Activated CD4-positive, alpha-beta T cell treated with anti-CD3 and anti-CD28 coated beads for 36 hours (primary cell): ENCODE data around the gene FBXO10. TPM values are rescaled to one million over a fixed set of nuclear protein-coding genes. Genes with fewer than 3 reads are reported as not detected.

ENCODE experiments used
- ATAC-seq: fragments of 200-7000 bp; cut with Tn5 transposase; one replicate; pipeline ENCODE4 v1.10.0; 2021; ENCODE audit warnings: mild to moderate bottlenecking, moderate library complexity
- CTCF ChIA-PET: fragments of 350-600 bp; sonication (Branson Sonifier 250); formaldehyde crosslinking; loops from one replicate; lab custom pipeline; 2021; ENCODE audit warnings: antibody characterized with exemption; lab: Charles Lee
- POLR2A ChIA-PET: fragments of 350-600 bp; sonication (Branson Sonifier 250); formaldehyde crosslinking; loops from one replicate; lab custom pipeline; 2021; ENCODE audit warnings: antibody characterized with exemption, inconsistent platforms; lab: Charles Lee
- DNase-seq: peaks from one replicate; pipeline ENCODE4 v3.0.0-alpha.2; 2020
- H3K27ac Mint-ChIP-seq: one replicate; pipeline ENCODE4 v1.8.0; 2021; ENCODE audit warnings: mixed read lengths
- H3K27me3 Mint-ChIP-seq: one replicate; pipeline ENCODE4 v1.8.0; 2021; ENCODE audit warnings: mixed read lengths
- H3K36me3 Mint-ChIP-seq: one replicate; pipeline ENCODE4 v1.8.0; 2021; ENCODE audit warnings: low read depth, mixed read lengths
- H3K4me1 Mint-ChIP-seq: one replicate; pipeline ENCODE4 v1.8.0; 2021; ENCODE audit warnings: mixed read lengths
- H3K4me3 Mint-ChIP-seq: one replicate; pipeline ENCODE4 v1.8.0; 2021; ENCODE audit warnings: mild to moderate bottlenecking, moderate library complexity, mixed read lengths
- H3K9me3 Mint-ChIP-seq: one replicate; pipeline ENCODE4 v1.8.0; 2021; ENCODE audit warnings: low read depth, mixed read lengths
- intact Hi-C, 2 experiments: fragments of 100-400 bp; cut with DNase I in 1 of 2; cut with micrococcal nuclease in 1 of 2; formaldehyde crosslinking; loops; one replicate each; pipeline versions ENCODE4 v1.14.2 to v1.15.1; 2022 to 2024; cut with DNase I, micrococcal nuclease
- total RNA-seq, 2 experiments: library from RNA; stranded (reverse); gene quantifications; one replicate each; pipeline ENCODE4 v1.2.3, GENCODE V29; 2021

Gene FBXO10
- total RNA-seq, 2 experiments from 2014 or later, result 2.6 TPM

DNA sequence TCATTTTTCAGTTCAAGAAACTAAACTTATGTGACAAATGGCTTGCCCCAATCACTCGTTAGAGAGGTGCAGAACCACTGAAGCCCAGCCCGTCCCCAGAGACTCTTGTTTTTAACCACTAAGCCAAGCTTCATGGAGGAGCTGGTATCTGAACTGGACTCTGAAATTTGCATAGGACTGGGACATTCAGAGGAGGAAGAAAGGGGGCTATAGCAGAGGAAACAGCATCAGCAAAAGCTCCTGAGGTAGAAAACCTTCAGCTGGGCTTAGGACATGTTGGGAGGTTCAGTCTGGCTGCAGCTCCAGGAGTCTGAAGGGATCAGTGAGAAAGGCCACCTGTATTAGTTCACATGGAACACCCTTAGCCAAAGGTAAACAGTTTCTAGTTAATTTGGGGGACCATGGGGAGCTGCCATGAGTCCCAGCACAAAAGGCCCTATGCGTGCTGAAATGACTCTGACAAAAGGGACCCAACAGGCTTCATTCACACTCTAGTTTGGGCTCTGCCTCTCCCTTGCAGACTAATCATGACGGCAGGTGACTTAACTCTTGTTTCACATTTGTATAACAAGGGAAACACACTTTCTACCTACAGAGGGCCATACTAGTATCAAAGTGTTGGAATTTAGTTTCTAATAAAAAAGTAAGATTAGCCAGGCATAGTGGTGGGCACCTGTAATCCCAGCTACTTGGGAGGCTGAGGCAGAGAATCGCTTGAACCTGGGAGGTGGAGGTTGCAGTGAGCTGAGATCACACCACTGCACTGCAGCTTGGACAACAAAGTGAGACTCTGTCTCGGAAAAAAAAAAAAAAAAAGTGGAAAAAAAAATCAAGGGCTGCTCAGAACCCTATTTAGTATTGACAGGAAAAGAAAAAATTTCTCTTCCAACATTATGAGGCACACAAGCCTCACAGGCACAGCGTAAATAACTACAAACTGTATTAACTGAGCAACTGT lies 10.2 kb downstream of the FBXO10 start:
- POLR2A ChIA-PET, result interaction anchor here (0.6 kb wide), 1 partner anchor 18 kb away, joined by 8 read pairs; no protein-coding TSS in a partner anchor
- H3K4me3 Mint-ChIP-seq, result no peak overlapping the region
- no peaks in the 10 kb centered on the region for H3K4me1 Mint-ChIP-seq
- no peak for ATAC-seq
- CTCF ChIA-PET, result interaction anchor here (1.0 kb wide), 1 partner anchor 10 kb away, joined by 6 read pairs; the partner anchor contains the start of gene FBXO10
- DNase-seq, result no peak
- no peak overlapping the region for H3K27ac Mint-ChIP-seq
- H3K36me3 Mint-ChIP-seq, result peaks cover 29% of the 10 kb centered on the region
- H3K27me3 Mint-ChIP-seq, result no peaks in the 10 kb centered on the region
- H3K9me3 Mint-ChIP-seq, result peaks cover 9% of the 10 kb centered on the region
- intact Hi-C loops, result loop anchor here in 1 of 2 experiments (2.0 to 10.0 kb wide), 2 partner anchors 21 to 59 kb away; no protein-coding TSS in a partner anchor

DNA sequence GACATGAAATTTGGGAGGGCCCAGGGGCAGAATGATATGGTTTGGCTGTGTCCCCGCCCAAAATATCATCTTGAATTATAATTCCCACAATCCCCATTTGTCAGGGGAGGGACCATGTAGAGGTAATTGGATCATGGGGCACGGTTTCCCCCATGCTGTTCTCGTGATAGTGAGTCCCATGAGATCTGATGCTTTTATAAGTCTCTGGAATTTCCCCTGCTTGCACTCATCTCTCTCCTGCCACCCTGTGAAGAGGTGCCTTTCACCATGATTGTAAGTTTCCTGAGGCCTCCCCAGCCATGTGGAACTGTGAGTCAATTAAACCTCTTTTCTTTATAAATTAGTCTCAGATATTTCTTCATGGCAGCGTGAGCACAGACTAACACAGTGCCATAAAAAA lies 11.3 kb downstream of the FBXO10 start:
- ATAC-seq, result no peak
- H3K36me3 Mint-ChIP-seq, result peaks cover 26% of the 10 kb centered on the region
- no peak overlapping the region for H3K4me3 Mint-ChIP-seq
- ChIA-PET POLR2A (no interaction called here), CTCF (no interaction called here)
- no peaks in the 10 kb centered on the region for H3K27me3 Mint-ChIP-seq
- H3K4me1 Mint-ChIP-seq, result no peaks in the 10 kb centered on the region
- peaks cover 9% of the 10 kb centered on the region for H3K9me3 Mint-ChIP-seq
- intact Hi-C loops, result loop anchor here in 1 of 2 experiments (10.0 kb wide), 1 partner anchor 60 kb away; no protein-coding TSS in a partner anchor
- no peak overlapping the region for H3K27ac Mint-ChIP-seq
- no peak for DNase-seq

DNA sequence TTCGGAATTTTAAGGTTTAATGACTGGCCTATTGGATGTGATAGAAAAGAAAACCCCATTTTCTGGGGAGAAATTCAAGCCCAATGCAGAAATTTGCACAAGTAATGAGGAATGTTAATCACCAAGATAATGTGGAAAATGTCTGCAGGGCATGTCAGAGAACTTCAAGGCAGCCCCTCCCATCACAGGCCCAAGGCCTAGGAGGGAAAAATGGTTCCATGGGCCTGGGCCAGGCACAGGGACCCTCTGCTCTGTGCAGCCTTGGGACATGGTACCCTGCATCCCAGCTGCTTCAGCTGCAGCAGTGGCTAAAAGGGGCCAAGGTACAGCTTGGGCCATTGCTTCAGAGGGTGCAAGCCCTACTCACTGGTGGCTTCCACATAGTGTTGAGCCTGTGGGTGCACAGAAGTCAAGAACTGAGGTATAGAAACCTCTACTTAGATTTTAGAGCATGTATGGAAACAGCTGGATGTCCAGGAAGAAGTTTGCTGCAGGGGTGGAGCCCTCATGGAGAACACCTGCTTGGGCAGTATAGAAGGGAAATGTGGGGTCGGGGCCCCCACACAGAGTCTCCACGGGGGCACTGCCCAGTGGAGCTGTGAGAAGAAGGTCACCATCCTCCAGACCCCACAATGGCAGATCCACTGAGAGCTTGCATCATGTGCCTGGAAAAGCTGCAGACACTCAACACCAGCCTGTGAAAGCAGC lies 12.2 kb downstream of the FBXO10 start:
- H3K4me3 Mint-ChIP-seq, result no peak overlapping the region
- H3K27me3 Mint-ChIP-seq, result no peaks in the 10 kb centered on the region
- H3K4me1 Mint-ChIP-seq, result no peaks in the 10 kb centered on the region
- DNase-seq, result no peak
- intact Hi-C loops, result loop anchor here in 1 of 2 experiments (10.0 kb wide), 1 partner anchor 61 kb away; no protein-coding TSS in a partner anchor
- POLR2A ChIA-PET, result no interaction called here
- CTCF ChIA-PET, result no interaction called here
- no peak for ATAC-seq
- no peak overlapping the region for H3K27ac Mint-ChIP-seq
- peaks cover 9% of the 10 kb centered on the region for H3K9me3 Mint-ChIP-seq
- peaks cover 26% of the 10 kb centered on the region for H3K36me3 Mint-ChIP-seq

DNA sequence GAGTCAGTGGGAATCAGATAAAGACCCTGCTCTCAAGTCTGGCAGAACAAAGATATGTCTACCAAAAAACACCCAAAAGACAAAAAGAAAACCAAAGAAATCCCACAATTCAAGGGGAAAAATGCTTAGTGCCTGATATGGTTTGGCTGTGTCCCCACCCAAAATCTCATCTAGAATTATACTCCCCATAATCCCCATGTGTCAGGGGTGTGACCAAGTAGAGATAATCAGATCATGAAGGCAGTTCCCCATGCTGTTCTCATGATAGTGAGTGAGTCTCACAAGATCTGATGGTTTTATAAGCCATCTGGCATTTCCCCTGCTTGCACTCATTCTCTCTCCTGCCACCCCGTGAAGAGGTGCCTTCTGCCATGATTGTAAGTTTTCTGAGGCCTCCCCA lies 13.4 kb downstream of the FBXO10 start:
- no peak overlapping the region for H3K4me3 Mint-ChIP-seq
- H3K27ac Mint-ChIP-seq, result no peak overlapping the region
- H3K4me1 Mint-ChIP-seq, result no peaks in the 10 kb centered on the region
- DNase-seq (no peak), ATAC-seq (no peak)
- H3K27me3 Mint-ChIP-seq, result no peaks in the 10 kb centered on the region
- CTCF ChIA-PET, result interaction anchor here (0.9 kb wide), 1 partner anchor 100 kb away, joined by 3 read pairs; no protein-coding TSS in a partner anchor
- peaks cover 20% of the 10 kb centered on the region for H3K36me3 Mint-ChIP-seq
- POLR2A ChIA-PET, result no interaction called here
- intact Hi-C loops, result loop anchor here in 1 of 2 experiments (10.0 kb wide), 1 partner anchor 62 kb away; no protein-coding TSS in a partner anchor
- H3K9me3 Mint-ChIP-seq, result peaks cover 9% of the 10 kb centered on the region

DNA sequence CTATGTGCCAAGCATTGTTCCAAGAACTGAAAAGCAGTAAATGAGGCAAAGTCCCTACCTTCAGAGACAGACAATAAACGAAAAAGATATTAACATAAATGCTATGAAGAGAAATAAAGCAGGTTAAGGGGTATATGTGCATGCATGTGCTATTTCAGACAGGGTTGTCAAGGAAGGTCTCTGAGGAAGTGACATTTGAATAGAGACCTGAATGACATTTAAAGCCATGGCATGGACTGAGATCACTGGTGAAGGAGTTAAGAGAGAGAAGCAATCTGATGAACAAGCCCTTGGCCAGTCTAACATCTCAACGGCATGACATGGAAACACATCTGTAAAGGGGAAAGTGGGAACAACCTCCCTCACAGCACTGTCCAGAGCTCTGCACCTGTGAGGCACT lies 14.5 kb downstream of the FBXO10 start:
- ChIA-PET CTCF (interaction anchor here (0.5 kb wide), 1 partner anchor 153 kb away, joined by 3 read pairs; no protein-coding TSS in a partner anchor), POLR2A (no interaction called here)
- no peaks in the 10 kb centered on the region for H3K27me3 Mint-ChIP-seq
- DNase-seq (no peak), ATAC-seq (no peak)
- H3K9me3 Mint-ChIP-seq, result peaks cover 9% of the 10 kb centered on the region
- no peaks in the 10 kb centered on the region for H3K4me1 Mint-ChIP-seq
- H3K36me3 Mint-ChIP-seq, result peaks cover 20% of the 10 kb centered on the region
- intact Hi-C loops, result loop anchor here in 1 of 2 experiments (10.0 kb wide), 1 partner anchor 63 kb away; no protein-coding TSS in a partner anchor
- no peak overlapping the region for H3K4me3 Mint-ChIP-seq
- no peak overlapping the region for H3K27ac Mint-ChIP-seq

DNA sequence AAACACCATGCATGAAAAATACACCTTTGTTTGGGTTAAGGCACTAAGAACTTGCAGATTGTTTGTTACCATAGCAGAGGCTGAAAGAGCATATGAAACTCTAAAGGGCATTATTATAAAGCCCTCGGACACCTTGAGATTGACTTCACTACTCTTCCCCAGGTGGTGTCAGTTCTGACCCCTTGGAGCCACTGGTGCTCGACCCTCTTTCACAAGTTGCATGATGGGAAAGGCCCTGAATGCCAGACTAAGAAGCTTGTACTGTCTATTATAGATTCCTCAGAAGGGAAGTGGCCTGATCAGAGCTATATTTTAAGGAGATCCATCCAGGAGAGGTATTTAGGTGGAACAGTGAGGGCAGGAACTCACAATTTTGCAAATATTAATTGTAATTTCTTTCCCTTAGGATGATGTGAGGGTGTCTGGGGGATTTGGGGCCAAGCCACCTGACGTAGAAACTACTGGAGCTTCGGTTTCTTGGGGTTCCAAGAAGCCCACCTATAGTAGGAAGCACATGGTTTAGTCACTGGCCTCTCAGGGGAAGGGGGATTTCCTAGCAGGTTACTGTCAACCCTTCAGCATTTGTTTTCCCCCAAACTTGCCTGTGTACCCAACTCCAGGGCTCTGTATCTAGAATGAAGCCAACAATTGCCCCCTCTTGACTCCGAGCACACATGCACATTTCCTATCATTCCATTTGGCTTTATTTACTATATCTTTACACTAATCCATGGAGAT lies 16.2 kb downstream of the FBXO10 start:
- Mint-ChIP-seq H3K27me3 (no peaks in the 10 kb centered on the region), H3K36me3 (peaks cover 15% of the 10 kb centered on the region), H3K27ac (no peak overlapping the region), H3K4me3 (no peak overlapping the region), H3K4me1 (no peaks in the 10 kb centered on the region), H3K9me3 (peaks cover 5% of the 10 kb centered on the region)
- ChIA-PET CTCF (interaction anchor here (0.6 kb wide), 1 partner anchor 25 kb away, joined by 3 read pairs; no protein-coding TSS in a partner anchor), POLR2A (no interaction called here)
- intact Hi-C loops, result loop anchor here in 1 of 2 experiments (10.0 kb wide), 1 partner anchor 65 kb away; no protein-coding TSS in a partner anchor
- DNase-seq (no peak), ATAC-seq (no peak)

DNA sequence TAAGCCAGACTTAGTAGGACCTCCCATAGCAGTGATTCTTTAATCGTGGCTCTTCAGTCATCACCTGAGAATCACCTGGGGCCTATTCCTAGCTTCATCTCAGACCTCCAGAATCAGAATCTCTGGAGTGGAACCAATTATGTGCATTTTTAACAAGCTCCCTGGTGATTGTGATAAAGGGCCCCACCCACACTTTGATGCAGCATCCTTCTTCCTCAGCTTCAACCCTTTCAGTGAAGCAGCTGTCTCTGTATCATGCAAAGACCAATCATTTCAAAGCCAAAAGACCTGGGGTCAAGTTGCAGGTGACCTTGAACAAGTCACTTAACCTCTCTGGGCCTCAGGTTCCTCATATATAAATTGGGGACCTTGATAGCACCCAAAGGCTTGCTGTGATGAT lies 17.1 kb downstream of the FBXO10 start:
- ChIA-PET POLR2A (no interaction called here), CTCF (no interaction called here)
- peaks cover 2% of the 10 kb centered on the region for H3K9me3 Mint-ChIP-seq
- no peak for DNase-seq
- intact Hi-C loops, result no loop called here
- H3K36me3 Mint-ChIP-seq, result peaks cover 7% of the 10 kb centered on the region
- H3K4me1 Mint-ChIP-seq, result no peaks in the 10 kb centered on the region
- no peak overlapping the region for H3K4me3 Mint-ChIP-seq
- H3K27ac Mint-ChIP-seq, result no peak overlapping the region
- no peaks in the 10 kb centered on the region for H3K27me3 Mint-ChIP-seq
- no peak for ATAC-seq

DNA sequence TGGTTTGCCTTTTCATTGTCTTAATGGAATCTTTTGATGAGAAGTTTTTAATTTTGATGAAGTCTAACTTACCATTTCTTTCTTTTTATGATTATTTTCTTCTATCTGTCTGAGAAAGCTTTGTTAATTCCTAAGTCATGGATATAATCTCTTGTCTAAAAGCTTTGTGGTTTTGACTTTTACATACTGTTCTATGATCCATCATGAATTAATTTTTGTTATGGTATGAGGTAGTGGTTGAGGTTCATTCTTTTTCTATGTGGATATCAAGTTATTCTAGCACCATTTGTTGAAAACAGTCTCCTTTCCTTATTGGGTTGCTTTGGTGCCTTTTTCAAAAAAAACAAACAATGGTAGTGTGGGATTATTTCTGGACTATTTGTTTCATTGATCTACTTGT lies 20.4 kb downstream of the FBXO10 start:
- no peak for DNase-seq
- Mint-ChIP-seq H3K27ac (no peak overlapping the region), H3K27me3 (no peaks in the 10 kb centered on the region), H3K36me3 (no peaks in the 10 kb centered on the region), H3K4me1 (no peaks in the 10 kb centered on the region), H3K9me3 (no peaks in the 10 kb centered on the region), H3K4me3 (no peak overlapping the region)
- ATAC-seq, result no peak
- intact Hi-C loops, result no loop called here
- ChIA-PET POLR2A (no interaction called here), CTCF (no interaction called here)

DNA sequence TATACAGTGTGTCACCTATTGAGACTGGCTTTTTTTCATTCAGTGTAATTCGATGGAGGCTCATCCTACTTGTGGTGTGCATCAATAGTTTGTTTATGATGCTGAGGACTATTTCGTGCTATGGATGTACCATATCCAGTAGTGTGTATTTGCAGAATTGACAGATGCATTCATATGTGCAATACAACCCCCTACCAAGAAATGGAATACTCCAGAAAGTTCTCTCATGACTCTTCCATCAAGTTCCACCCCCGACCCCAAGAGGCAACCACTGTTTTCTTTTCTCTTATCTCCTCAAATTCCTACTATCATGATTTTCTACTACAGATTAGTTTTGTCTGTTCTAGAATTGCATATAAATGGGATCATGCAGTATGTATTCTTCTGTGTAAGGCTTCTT lies 21.9 kb downstream of the FBXO10 start:
- Mint-ChIP-seq H3K9me3 (no peaks in the 10 kb centered on the region), H3K27ac (no peak overlapping the region), H3K36me3 (no peaks in the 10 kb centered on the region), H3K27me3 (no peaks in the 10 kb centered on the region), H3K4me3 (no peak overlapping the region), H3K4me1 (no peaks in the 10 kb centered on the region)
- intact Hi-C loops, result no loop called here
- no peak for ATAC-seq
- ChIA-PET CTCF (no interaction called here), POLR2A (no interaction called here)
- DNase-seq, result no peak

DNA sequence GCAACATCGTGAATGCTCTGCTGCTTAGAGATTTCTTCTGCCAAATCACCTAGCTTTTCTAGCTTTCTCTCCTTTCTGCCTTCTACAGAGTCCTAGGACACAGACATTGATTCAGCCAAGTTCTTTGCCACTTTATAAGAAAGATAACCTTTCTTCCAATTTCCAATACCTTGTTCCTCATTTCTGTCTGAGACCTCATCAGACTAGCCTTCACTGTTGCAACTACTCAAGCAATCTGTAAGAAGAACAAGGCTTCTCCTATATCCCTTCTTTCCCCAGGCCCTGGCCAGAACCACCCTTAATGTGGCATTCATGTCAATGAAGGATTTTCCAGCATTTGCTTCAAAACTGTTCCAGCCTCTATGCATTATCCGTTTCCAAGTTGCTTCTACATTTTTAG lies 24.3 kb downstream of the FBXO10 start:
- Mint-ChIP-seq H3K27me3 (no peaks in the 10 kb centered on the region), H3K9me3 (no peaks in the 10 kb centered on the region), H3K36me3 (no peaks in the 10 kb centered on the region), H3K27ac (no peak overlapping the region), H3K4me3 (no peak overlapping the region), H3K4me1 (no peaks in the 10 kb centered on the region)
- intact Hi-C loops, result no loop called here
- ChIA-PET POLR2A (no interaction called here), CTCF (no interaction called here)
- ATAC-seq, result no peak
- no peak for DNase-seq

DNA sequence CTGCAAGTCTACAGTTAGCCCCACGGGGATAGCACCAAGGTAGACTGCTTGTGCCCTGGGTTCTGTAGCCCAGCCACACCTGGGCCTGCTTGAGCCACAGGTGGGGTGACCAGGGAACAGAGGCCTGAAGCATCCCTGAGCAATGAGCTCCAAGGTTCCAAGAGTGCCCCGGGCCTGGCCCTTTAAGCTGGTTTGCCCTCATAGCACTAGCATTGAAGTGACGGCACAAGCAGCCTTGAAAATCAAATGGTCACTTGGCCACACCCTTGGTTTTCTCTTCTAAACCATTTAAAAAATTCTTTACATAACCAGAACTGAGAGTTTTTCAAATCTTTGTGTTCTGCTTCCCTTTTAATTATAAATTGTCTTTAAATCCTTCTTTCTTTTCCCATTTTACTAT lies 24.7 kb downstream of the FBXO10 start:
- no peak overlapping the region for H3K27ac Mint-ChIP-seq
- H3K4me1 Mint-ChIP-seq, result no peaks in the 10 kb centered on the region
- ChIA-PET CTCF (no interaction called here), POLR2A (no interaction called here)
- no peaks in the 10 kb centered on the region for H3K27me3 Mint-ChIP-seq
- ATAC-seq (no peak), DNase-seq (no peak)
- intact Hi-C loops, result no loop called here
- H3K9me3 Mint-ChIP-seq, result no peaks in the 10 kb centered on the region
- no peak overlapping the region for H3K4me3 Mint-ChIP-seq
- no peaks in the 10 kb centered on the region for H3K36me3 Mint-ChIP-seq
